ENCODE results near the gene DAGLA. TPM values are rescaled to one million over a fixed set of nuclear protein-coding genes. Genes with fewer than 3 reads are reported as not detected.

The DAGLA gene
- polyA plus RNA-seq, 3 donors: 4.5 to 5.6 (median 4.8) TPM

Other genes with a start within 250 kb of the DAGLA start
- gene LRRC10B, start 171.6 kb upstream of the DAGLA start, polyA plus RNA-seq (ENCODE audit: insufficient read length in 3 of 3): 1 to 10 TPM; 1.2 to 2.3 (median 1.4) TPM
- 1 to 10 TPM; 5.0 to 6.5 (median 5.0) TPM for gene SYT7, start 99.3 kb upstream of the DAGLA start, polyA plus RNA-seq (ENCODE audit: insufficient read length in 3 of 3)
- gene MYRF, start 72.2 kb downstream of the DAGLA start, polyA plus RNA-seq (ENCODE audit: insufficient read length in 3 of 3): 10 to 100 TPM; 23.7 to 30.0 (median 28.2) TPM
- gene TMEM258, start 112.2 kb downstream of the DAGLA start, polyA plus RNA-seq (ENCODE audit: insufficient read length in 3 of 3): 100 to 1,000 TPM; 165 to 180 (median 167) TPM
- 10 to 100 TPM; 37.3 to 47.6 (median 38.9) TPM for gene FEN1, start 112.5 kb downstream of the DAGLA start, polyA plus RNA-seq (ENCODE audit: insufficient read length in 3 of 3)
- 10 to 100 TPM; 45.9 to 53.5 (median 46.5) TPM for gene FADS1, start 136.6 kb downstream of the DAGLA start, polyA plus RNA-seq (ENCODE audit: insufficient read length in 3 of 3)
- gene FADS2, start 147.9 kb downstream of the DAGLA start, polyA plus RNA-seq (ENCODE audit: insufficient read length in 3 of 3): 100 to 1,000 TPM; 105 to 148 (median 111) TPM
- gene FADS3, start 211.2 kb downstream of the DAGLA start, polyA plus RNA-seq (ENCODE audit: insufficient read length in 3 of 3): 10 to 100 TPM; 16.7 to 22.2 (median 20.0) TPM
- gene RAB3IL1, start 237.2 kb downstream of the DAGLA start, polyA plus RNA-seq (ENCODE audit: insufficient read length in 3 of 3): 10 to 100 TPM; 24.2 to 31.3 (median 27.1) TPM

Data from renal pelvis (tissue), 3 donors.